22Rv1 (cell line): ENCODE data around the gene MEPE.

Experiments
- H3K27ac ChIP-seq: fragments of 450-650 bp; 2 replicates; pipeline ENCODE4 v1.5.1; 2017
- CTCF ChIP-seq: fragments of 450-650 bp; IDR thresholded peaks from 2 replicates; pipeline ENCODE4 v1.5.1; 2017; ENCODE audit warnings: mild to moderate bottlenecking
- ZFX ChIP-seq: fragments of 450-650 bp; IDR thresholded peaks from 2 replicates; pipeline ENCODE4 v1.6.1; 2017; ENCODE audit warnings: antibody characterized with exemption, borderline replicate concordance

MEPE gene

DNA sequence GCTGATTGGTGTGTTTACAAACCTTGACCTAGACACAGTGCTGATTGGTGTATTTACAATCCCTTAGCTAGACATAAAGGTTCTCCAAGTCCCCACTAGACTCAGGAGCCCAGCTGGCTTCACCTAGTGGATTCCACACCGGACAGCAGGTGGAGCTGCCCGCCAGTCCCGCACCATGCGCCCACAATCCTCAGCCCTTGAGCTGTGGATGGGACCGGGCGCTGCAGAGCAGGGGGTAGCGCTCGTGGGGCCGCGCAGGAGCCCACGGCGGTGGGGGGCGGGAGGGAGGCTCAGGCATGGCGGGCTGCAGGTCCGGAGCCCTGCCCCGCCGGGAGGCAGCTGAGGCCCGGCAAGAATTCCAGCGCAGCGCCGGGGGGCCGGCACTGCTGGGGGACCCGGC is 30.7 kb downstream of the MEPE start:
- H3K27ac ChIP-seq: no peak overlapping the region
- TF ChIP-seq CTCF: no peak
- TF ChIP-seq ZFX: no peak

DNA sequence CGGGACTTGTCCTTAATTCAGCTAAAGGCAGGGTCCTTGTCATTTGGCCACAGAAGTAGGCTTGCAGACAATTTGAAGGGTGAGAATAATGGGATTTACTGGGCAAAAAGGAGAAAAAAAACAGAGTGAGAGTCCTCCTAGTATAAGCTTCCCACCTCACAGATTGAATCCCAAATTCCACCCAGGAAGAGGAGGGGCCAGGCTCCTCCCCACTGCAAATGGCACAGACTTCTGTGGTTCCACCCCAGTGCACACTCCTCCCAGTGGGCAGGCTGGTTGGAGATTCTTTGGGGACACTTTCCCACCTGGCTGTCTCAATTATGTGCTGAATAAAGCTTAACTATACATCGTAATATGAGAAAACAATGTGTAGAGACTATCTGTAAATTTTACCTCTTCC is 31.6 kb downstream of the MEPE start:
- no peak overlapping the region for H3K27ac ChIP-seq

GRCh38 chr4:87865288-87865687 is 32.5 kb downstream of the MEPE start:
- no peak overlapping the region for H3K27ac ChIP-seq
- TF ChIP-seq CTCF (no peak), ZFX (no peak)

More for the DNA sequence above, 31.6 kb downstream of the MEPE start:
- TF ChIP-seq CTCF (no peak), ZFX (no peak)

DNA sequence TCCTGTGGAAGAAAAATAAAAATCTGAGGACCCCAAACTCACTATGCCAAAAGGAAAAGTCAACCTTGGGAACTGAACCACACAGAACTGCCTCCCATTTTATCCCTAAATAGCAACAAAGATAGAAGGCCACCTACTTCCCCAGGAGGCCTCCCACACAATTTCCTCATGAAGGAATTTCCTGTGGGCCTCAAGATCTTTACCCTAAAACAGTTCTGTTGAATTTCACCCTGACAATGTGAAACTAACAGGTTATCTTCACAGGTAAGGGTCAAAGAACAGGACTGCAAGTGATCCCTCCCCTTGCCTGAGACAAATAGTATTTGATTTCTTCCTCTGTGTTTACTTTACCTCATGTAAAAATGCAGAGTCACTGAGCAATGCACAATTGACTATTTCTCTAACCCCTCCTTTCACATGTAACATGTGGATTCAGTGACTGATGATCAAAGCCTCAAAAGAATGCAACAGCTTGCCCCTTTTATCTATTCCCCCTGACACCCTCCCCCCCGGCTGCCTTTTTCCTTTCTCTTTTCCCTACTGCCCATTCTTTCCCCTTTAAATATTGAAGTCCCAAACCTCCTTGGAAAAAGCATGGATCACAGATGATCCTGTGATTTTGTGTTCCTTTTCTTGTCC is 33.3 kb downstream of the MEPE start:
- H3K27ac ChIP-seq: peak overlapping the region; percentile 32
- TF ChIP-seq CTCF (no peak), ZFX (no peak)

- H3K27ac ChIP-seq: no peak overlapping the region
- TF ChIP-seq CTCF (no peak), ZFX (no peak)
Observed at GRCh38 chr4:87868522-87868921, 35.8 kb downstream of the MEPE start.

GRCh38 chr4:87872028-87872427 is 39.3 kb downstream of the MEPE start:
- no peak overlapping the region for H3K27ac ChIP-seq
- TF ChIP-seq ZFX: no peak
- no peak for TF ChIP-seq CTCF

- TF ChIP-seq CTCF (no peak), ZFX (no peak)
- no peak overlapping the region for H3K27ac ChIP-seq
Observed at GRCh38 chr4:87875191-87875590, 42.4 kb downstream of the MEPE start.
